Stimulated activated memory B cell treated with anti-CD40 and anti-IgM and Interleukin-4, amounts not matched to agents 10 μg/mL and 1 μg/mL and 100 μg/mL, for 72 hours (primary cell): ENCODE results near the gene OR6M1.

Source experiments
- ATAC-seq: fragments of 150-1000 bp; cut with Tn5 transposase; 2 replicates; pipeline ENCODE4 v1.10.0; 2021
- H3K27ac Mint-ChIP-seq: one replicate; pipeline ENCODE4 v1.8.0; 2022; ENCODE audit warnings: mild to moderate bottlenecking, mixed read lengths
- H3K27me3 Mint-ChIP-seq: one replicate; pipeline ENCODE4 v1.8.0; 2022; ENCODE audit warnings: mixed read lengths
- H3K36me3 Mint-ChIP-seq: one replicate; pipeline ENCODE4 v1.8.0; 2022; ENCODE audit warnings: mixed read lengths
- H3K4me1 Mint-ChIP-seq: one replicate; pipeline ENCODE4 v1.8.0; 2022; ENCODE audit warnings: mixed read lengths
- H3K4me3 Mint-ChIP-seq: one replicate; pipeline ENCODE4 v1.8.0; 2022; ENCODE audit warnings: mild to moderate bottlenecking, moderate library complexity, mixed read lengths
- H3K9me3 Mint-ChIP-seq: one replicate; pipeline ENCODE4 v1.8.0; 2022; ENCODE audit warnings: mixed read lengths

Gene OR6M1

GRCh38 chr11:123798513-123799252, 7.5 kb downstream of the OR6M1 start:
- Mint-ChIP-seq H3K9me3 (no peaks in the 10 kb centered on the region), H3K27me3 (peaks cover 16% of the 10 kb centered on the region), H3K36me3 (no peaks in the 10 kb centered on the region), H3K27ac (no peak overlapping the region), H3K4me3 (no peak overlapping the region), H3K4me1 (no peaks in the 10 kb centered on the region)
- ATAC-seq = no peak

GRCh38 chr11:123798079-123798478, 8.1 kb downstream of the OR6M1 start:
- no peak for ATAC-seq
- H3K4me3 Mint-ChIP-seq = no peak overlapping the region
- no peaks in the 10 kb centered on the region for H3K36me3 Mint-ChIP-seq
- H3K9me3 Mint-ChIP-seq = no peaks in the 10 kb centered on the region
- no peak overlapping the region for H3K27ac Mint-ChIP-seq
- no peaks in the 10 kb centered on the region for H3K4me1 Mint-ChIP-seq
- peaks cover 16% of the 10 kb centered on the region for H3K27me3 Mint-ChIP-seq

- no peak for ATAC-seq
- H3K9me3 Mint-ChIP-seq = no peaks in the 10 kb centered on the region
- no peak overlapping the region for H3K27ac Mint-ChIP-seq
- H3K4me1 Mint-ChIP-seq = no peaks in the 10 kb centered on the region
- no peaks in the 10 kb centered on the region for H3K36me3 Mint-ChIP-seq
- peaks cover 16% of the 10 kb centered on the region for H3K27me3 Mint-ChIP-seq
- H3K4me3 Mint-ChIP-seq = no peak overlapping the region
Observed at GRCh38 chr11:123797541-123797940, 8.6 kb downstream of the OR6M1 start.

DNA sequence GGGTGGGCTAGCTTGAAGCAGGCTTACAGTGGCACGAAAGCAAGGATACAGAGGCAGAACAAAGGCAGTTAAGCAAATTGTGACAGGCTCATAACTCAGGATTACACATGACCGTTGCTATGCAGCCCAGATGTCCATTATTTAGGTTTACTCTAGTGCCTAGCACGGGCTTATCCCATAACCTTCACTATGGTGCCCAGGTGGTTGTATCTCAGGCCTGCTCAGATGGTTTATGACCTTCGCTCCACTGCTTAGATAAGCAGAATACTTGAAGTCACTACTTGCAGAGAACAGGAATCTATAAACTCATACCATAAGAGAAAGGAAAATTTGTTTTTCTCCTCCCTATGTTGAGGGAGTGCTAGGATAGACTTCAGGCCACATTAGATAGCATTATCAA, 9.0 kb downstream of the OR6M1 start:
- no peak overlapping the region for H3K27ac Mint-ChIP-seq
- no peaks in the 10 kb centered on the region for H3K4me1 Mint-ChIP-seq
- no peaks in the 10 kb centered on the region for H3K36me3 Mint-ChIP-seq
- peaks cover 16% of the 10 kb centered on the region for H3K27me3 Mint-ChIP-seq
- no peak overlapping the region for H3K4me3 Mint-ChIP-seq
- ATAC-seq = no peak
- no peaks in the 10 kb centered on the region for H3K9me3 Mint-ChIP-seq

GRCh38 chr11:123796226-123796625, 9.9 kb downstream of the OR6M1 start:
- Mint-ChIP-seq H3K4me3 (no peak overlapping the region), H3K4me1 (no peaks in the 10 kb centered on the region), H3K9me3 (no peaks in the 10 kb centered on the region), H3K36me3 (no peaks in the 10 kb centered on the region), H3K27ac (no peak overlapping the region), H3K27me3 (peaks cover 16% of the 10 kb centered on the region)
- ATAC-seq = no peak

- Mint-ChIP-seq H3K4me1 (no peaks in the 10 kb centered on the region), H3K4me3 (no peak overlapping the region), H3K27me3 (peaks cover 41% of the 10 kb centered on the region), H3K9me3 (peaks cover 7% of the 10 kb centered on the region), H3K36me3 (no peaks in the 10 kb centered on the region), H3K27ac (no peak overlapping the region)
- no peak for ATAC-seq
Observed at GRCh38 chr11:123783536-123783935, 22.6 kb downstream of the OR6M1 start.

DNA sequence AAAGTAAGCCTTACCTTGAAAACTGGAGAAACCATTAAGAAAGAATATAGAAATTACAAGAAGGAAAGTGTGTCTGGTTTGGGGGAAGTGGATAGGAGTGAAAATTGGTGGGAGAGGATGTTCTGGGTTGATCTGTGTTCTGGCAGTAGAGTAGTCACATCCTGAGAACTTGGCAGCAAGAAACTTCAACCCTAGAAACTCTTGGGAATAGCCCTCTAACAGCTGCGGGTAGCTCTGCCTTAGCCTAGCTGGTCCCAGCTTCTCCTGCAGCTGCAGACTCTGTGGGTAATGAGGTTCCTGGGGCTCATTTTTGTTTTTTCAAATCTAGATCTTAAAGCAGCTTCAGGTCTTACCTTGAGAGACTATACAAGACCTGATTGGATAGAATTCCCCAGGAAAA, 27.6 kb downstream of the OR6M1 start:
- Mint-ChIP-seq H3K4me1 (no peaks in the 10 kb centered on the region), H3K36me3 (no peaks in the 10 kb centered on the region), H3K9me3 (peaks cover 3% of the 10 kb centered on the region), H3K27me3 (peaks cover 36% of the 10 kb centered on the region), H3K27ac (no peak overlapping the region), H3K4me3 (no peak overlapping the region)
- no peak for ATAC-seq

- no peak overlapping the region for H3K4me3 Mint-ChIP-seq
- peaks cover 24% of the 10 kb centered on the region for H3K27me3 Mint-ChIP-seq
- peaks cover 6% of the 10 kb centered on the region for H3K9me3 Mint-ChIP-seq
- no peaks in the 10 kb centered on the region for H3K36me3 Mint-ChIP-seq
- ATAC-seq = no peak
- H3K27ac Mint-ChIP-seq = no peak overlapping the region
- H3K4me1 Mint-ChIP-seq = no peaks in the 10 kb centered on the region
Observed at GRCh38 chr11:123775715-123776549, 30.2 kb downstream of the OR6M1 start.

DNA sequence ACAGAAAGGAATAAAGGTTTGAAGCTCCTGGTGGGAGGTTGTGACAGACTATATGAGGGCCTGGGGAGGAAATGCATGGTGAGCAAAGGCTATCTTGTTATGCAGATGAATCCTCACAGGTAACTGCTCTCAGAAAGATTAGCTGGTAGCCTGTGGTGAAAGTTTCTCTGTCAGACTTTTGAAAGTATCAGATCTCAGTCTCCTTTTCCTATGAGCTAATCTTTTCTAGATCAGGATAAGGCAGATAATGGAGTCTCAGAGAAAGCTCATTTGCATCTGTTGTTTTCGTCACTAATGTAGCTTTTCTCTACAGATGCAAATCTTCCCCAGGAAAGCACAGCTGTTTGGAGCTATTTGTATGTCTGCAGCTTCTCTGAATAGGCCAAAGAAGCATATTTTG, 30.9 kb downstream of the OR6M1 start:
- H3K27me3 Mint-ChIP-seq = peaks cover 17% of the 10 kb centered on the region
- H3K9me3 Mint-ChIP-seq = peaks cover 6% of the 10 kb centered on the region
- H3K36me3 Mint-ChIP-seq = no peaks in the 10 kb centered on the region
- no peaks in the 10 kb centered on the region for H3K4me1 Mint-ChIP-seq
- H3K4me3 Mint-ChIP-seq = no peak overlapping the region
- no peak for ATAC-seq
- H3K27ac Mint-ChIP-seq = no peak overlapping the region

GRCh38 chr11:123773959-123774358, 32.2 kb downstream of the OR6M1 start:
- Mint-ChIP-seq H3K27me3 (peaks cover 19% of the 10 kb centered on the region), H3K4me3 (no peak overlapping the region), H3K4me1 (no peaks in the 10 kb centered on the region), H3K36me3 (no peaks in the 10 kb centered on the region), H3K9me3 (peaks cover 3% of the 10 kb centered on the region), H3K27ac (no peak overlapping the region)
- no peak for ATAC-seq

- H3K4me1 Mint-ChIP-seq = no peaks in the 10 kb centered on the region
- H3K27me3 Mint-ChIP-seq = peaks cover 10% of the 10 kb centered on the region
- no peaks in the 10 kb centered on the region for H3K36me3 Mint-ChIP-seq
- peaks cover 3% of the 10 kb centered on the region for H3K9me3 Mint-ChIP-seq
- no peak overlapping the region for H3K4me3 Mint-ChIP-seq
- H3K27ac Mint-ChIP-seq = no peak overlapping the region
- ATAC-seq = no peak
Observed at GRCh38 chr11:123773026-123773425, 33.1 kb downstream of the OR6M1 start.

DNA sequence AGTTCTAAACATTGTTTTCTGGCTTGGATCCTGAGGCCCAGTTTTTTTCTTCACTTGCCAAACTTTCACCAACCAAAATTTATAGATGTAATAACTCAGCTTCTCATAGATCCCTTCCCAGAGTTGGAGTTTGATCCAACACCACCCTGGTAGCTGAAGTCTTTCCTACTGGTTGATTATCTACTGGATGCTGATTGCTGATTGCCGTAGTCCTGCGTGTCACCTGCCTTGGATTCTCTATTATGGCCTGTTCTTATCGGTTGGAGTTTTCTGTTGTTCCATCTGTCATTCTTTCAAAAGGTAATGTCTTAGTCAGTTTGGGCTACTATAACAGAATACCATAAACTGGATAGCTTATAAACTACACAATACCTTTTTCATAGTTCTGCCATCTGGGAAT, 34.5 kb downstream of the OR6M1 start:
- peaks cover 17% of the 10 kb centered on the region for H3K27me3 Mint-ChIP-seq
- no peak for ATAC-seq
- H3K36me3 Mint-ChIP-seq = no peaks in the 10 kb centered on the region
- no peaks in the 10 kb centered on the region for H3K4me1 Mint-ChIP-seq
- H3K4me3 Mint-ChIP-seq = no peak overlapping the region
- peaks cover 3% of the 10 kb centered on the region for H3K9me3 Mint-ChIP-seq
- H3K27ac Mint-ChIP-seq = no peak overlapping the region

DNA sequence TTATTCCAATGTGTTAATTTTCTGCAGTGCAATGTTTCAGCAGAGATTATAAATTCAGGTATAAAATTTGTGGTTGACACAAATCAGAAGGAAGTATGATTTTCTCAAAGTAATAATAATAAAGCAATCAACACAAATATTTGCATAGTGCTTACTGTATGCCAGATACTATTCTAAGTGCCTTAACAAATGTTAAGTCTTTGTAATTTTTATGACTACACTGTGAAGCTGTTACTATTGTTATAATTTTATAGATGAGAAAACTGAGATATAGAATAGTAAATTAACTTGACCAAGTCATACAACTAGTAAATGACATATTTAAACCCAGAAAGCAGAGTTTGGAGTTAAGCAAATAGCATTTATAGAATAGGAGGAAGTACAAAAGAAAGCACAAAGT, 35.4 kb downstream of the OR6M1 start:
- ATAC-seq = no peak
- H3K27ac Mint-ChIP-seq = no peak overlapping the region
- H3K27me3 Mint-ChIP-seq = peaks cover 17% of the 10 kb centered on the region
- peaks cover 3% of the 10 kb centered on the region for H3K9me3 Mint-ChIP-seq
- H3K36me3 Mint-ChIP-seq = no peaks in the 10 kb centered on the region
- no peaks in the 10 kb centered on the region for H3K4me1 Mint-ChIP-seq
- no peak overlapping the region for H3K4me3 Mint-ChIP-seq

GRCh38 chr11:123765601-123766000, 40.5 kb downstream of the OR6M1 start:
- peaks cover 17% of the 10 kb centered on the region for H3K27me3 Mint-ChIP-seq
- H3K4me1 Mint-ChIP-seq = no peaks in the 10 kb centered on the region
- ATAC-seq = no peak
- no peak overlapping the region for H3K4me3 Mint-ChIP-seq
- H3K27ac Mint-ChIP-seq = no peak overlapping the region
- H3K9me3 Mint-ChIP-seq = peaks cover 19% of the 10 kb centered on the region
- H3K36me3 Mint-ChIP-seq = peaks cover 7% of the 10 kb centered on the region

DNA sequence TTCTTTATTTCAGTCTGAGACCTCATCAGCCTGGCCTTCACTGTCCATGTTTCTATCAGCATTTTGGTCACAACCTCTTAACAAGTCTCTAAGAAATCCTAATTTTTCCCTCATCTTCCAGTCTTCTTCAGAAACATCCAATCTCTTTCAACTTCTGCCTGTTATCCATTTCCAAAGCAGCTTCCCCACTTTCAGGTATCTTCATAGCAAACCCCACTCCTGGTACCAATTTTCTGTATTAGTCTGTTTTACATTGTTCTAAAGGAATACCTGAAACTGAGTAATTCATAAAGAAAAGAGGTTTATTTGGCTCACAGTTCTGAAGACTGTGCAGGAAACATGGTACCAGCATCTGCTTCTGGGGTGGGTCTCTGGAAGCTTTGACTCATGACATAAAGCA, 43.7 kb downstream of the OR6M1 start:
- ATAC-seq = no peak
- Mint-ChIP-seq H3K4me3 (no peak overlapping the region), H3K4me1 (no peaks in the 10 kb centered on the region), H3K9me3 (peaks cover 19% of the 10 kb centered on the region), H3K36me3 (peaks cover 7% of the 10 kb centered on the region), H3K27ac (no peak overlapping the region), H3K27me3 (peaks cover 4% of the 10 kb centered on the region)

GRCh38 chr11:123760894-123761293, 45.3 kb downstream of the OR6M1 start:
- H3K27ac Mint-ChIP-seq = no peak overlapping the region
- no peak overlapping the region for H3K4me3 Mint-ChIP-seq
- H3K36me3 Mint-ChIP-seq = peaks cover 7% of the 10 kb centered on the region
- H3K9me3 Mint-ChIP-seq = peaks cover 19% of the 10 kb centered on the region
- no peaks in the 10 kb centered on the region for H3K27me3 Mint-ChIP-seq
- H3K4me1 Mint-ChIP-seq = no peaks in the 10 kb centered on the region
- ATAC-seq = no peak
